Measurements from ENCODE around the gene ZBTB3.

ZBTB3 gene

DNA sequence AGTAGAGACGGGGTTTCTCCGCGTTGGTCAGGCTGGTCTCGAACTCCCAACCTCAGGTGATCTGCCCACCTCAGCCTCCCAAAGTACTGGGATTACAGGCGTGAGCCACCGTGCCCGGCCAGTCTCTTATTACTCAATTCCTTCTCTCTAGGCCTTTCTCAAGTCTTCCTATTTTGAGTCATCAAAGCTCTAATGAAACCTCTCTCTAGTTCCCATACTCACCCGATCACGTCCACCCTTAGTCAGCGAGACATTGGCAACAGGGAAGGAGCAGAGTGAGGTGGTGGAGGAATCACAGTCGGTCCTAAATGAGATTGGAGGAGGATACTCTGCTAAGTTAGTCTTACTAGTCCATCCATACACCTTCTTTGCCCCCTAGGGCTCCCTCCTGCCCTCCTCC lies 51.7 kb downstream of the ZBTB3 start:
- no peak for DNase-seq (ENCODE audit: insufficient read length, low spot score)
- TF ChIP-seq POLR2A (IDR thresholded peaks at IDR 0.05; ENCODE audit: low read depth, low read length) = no peak
- no peak for FAIRE-seq

Measured in H54 (cell line).